Uterus (tissue), 4 donors: ENCODE results near the gene CCDC106. TPM values are rescaled to one million over a fixed set of nuclear protein-coding genes. Genes with fewer than 3 reads are reported as not detected.

Experiments
- DNase-seq, 2 donors: peaks; one replicate each; pipeline ENCODE4 v3.0.0-alpha.2; 2019 to 2020
- H3K27ac ChIP-seq, 2 donors: fragments of 200-600 bp; sonication (generic); 1 replicate in 1 of 2; 2 replicates in 1 of 2; pipeline ENCODE4 v1.5.1; 2016 to 2018
- H3K27me3 ChIP-seq, 2 donors: fragments of 200-600 bp; sonication (generic); one replicate each; pipeline ENCODE4 v1.5.1; 2018 to 2019; ENCODE audit warnings: control low read depth in 1 of 2
- H3K36me3 ChIP-seq, 2 donors: fragments of 200-600 bp; sonication (generic); one replicate each; pipeline ENCODE4 v1.5.1; 2019; ENCODE audit warnings: control low read depth in 1 of 2
- H3K4me1 ChIP-seq, 2 donors: fragments of 200-600 bp; sonication (generic); one replicate each; pipeline ENCODE4 v1.5.1; 2018 to 2019; ENCODE audit warnings: control low read depth in 1 of 2
- H3K4me3 ChIP-seq, 2 donors: fragments of 200-600 bp; sonication (generic); 1 replicate in 1 of 2; 2 replicates in 1 of 2; pipeline ENCODE4 v1.5.1; 2018 to 2019; ENCODE audit warnings: mild to moderate bottlenecking in 1 of 2
- H3K9me3 ChIP-seq, 2 donors: fragments of 200-600 bp; sonication (generic); one replicate each; pipeline ENCODE4 v1.5.1; 2019; ENCODE audit warnings: control low read depth in 1 of 2
- POLR2A ChIP-seq, 2 donors: fragments of 450-650 bp; IDR thresholded peaks; one replicate each; pipeline ENCODE4 v1.6.1; 2016; ENCODE audit warnings: antibody characterized with exemption in 2 of 2, mild to moderate bottlenecking in 1 of 2, moderate library complexity in 1 of 2
- intact Hi-C: fragments of 100-400 bp; cut with DNase I; formaldehyde crosslinking; loops from one replicate; pipeline ENCODE4 v1.15.1; 2023; ENCODE audit warnings: low total_unique reads
- total RNA-seq, 4 donors: library from RNA; depleted of rRNA in 3 of 4; stranded (reverse); fragments of >200 nt in 3 of 4; gene quantifications; one replicate each; pipeline versions ENCODE4 v1.1.0 to v1.2.4, GENCODE V29; 2014 to 2023
- TF ChIP-seq, protein P1 (sequence below), 4 experiments: fragments of 200-600 bp in 2 of 4; fragments of 450-650 bp in 2 of 4; sonication (generic) in 2 of 4; IDR thresholded peaks; one replicate each; pipeline ENCODE4 v1.5.1; 2016 to 2019; ENCODE audit warnings: antibody characterized with exemption in 4 of 4, mild to moderate bottlenecking in 2 of 4, moderate library complexity in 1 of 4
- donor health status: DM: yes; HTN: yes; CAD: no.

Gene CCDC106
- total RNA-seq, 4 donors from 2014 or later: 2.9 to 25.0 (median 6.7) TPM

DNA sequence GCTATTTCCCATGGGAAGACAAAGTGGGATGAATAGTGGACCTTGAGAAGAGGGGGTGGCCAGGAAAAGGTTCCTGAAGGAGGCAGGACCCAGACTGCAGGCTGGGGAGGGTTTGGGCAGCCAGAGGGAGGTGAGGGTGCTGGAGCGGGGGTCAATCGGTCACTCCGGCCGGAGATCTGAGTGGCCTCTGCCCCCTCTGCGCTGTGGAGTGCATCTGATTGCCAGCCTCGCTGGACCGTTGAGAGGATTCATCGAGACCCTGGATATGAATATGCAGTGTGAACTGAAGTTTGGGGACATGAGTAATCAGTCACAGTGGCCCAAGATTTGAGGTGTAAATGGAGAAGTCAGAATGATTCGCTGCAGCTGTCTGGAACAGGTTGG lies 12.7 kb upstream of the CCDC106 start:
- intact Hi-C loops: no loop called here
- no peaks in the 10 kb centered on the region for H3K27me3 ChIP-seq
- no peak for DNase-seq
- H3K4me1 ChIP-seq: peaks cover 0 to 27% of the 10 kb centered on the region in 2 donors
- no peaks in the 10 kb centered on the region for H3K36me3 ChIP-seq
- peak overlapping the region; percentile 88 to 91 for H3K4me3 ChIP-seq
- peak overlapping the region; percentile 88 to 98 for H3K27ac ChIP-seq
- no peaks in the 10 kb centered on the region for H3K9me3 ChIP-seq
- no peak for TF ChIP-seq POLR2A (IDR thresholded peaks at IDR 0.05)
- TF ChIP-seq, protein P1, sequence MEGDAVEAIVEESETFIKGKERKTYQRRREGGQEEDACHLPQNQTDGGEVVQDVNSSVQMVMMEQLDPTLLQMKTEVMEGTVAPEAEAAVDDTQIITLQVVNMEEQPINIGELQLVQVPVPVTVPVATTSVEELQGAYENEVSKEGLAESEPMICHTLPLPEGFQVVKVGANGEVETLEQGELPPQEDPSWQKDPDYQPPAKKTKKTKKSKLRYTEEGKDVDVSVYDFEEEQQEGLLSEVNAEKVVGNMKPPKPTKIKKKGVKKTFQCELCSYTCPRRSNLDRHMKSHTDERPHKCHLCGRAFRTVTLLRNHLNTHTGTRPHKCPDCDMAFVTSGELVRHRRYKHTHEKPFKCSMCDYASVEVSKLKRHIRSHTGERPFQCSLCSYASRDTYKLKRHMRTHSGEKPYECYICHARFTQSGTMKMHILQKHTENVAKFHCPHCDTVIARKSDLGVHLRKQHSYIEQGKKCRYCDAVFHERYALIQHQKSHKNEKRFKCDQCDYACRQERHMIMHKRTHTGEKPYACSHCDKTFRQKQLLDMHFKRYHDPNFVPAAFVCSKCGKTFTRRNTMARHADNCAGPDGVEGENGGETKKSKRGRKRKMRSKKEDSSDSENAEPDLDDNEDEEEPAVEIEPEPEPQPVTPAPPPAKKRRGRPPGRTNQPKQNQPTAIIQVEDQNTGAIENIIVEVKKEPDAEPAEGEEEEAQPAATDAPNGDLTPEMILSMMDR (IDR thresholded peaks at IDR 0.05): no peak

DNA sequence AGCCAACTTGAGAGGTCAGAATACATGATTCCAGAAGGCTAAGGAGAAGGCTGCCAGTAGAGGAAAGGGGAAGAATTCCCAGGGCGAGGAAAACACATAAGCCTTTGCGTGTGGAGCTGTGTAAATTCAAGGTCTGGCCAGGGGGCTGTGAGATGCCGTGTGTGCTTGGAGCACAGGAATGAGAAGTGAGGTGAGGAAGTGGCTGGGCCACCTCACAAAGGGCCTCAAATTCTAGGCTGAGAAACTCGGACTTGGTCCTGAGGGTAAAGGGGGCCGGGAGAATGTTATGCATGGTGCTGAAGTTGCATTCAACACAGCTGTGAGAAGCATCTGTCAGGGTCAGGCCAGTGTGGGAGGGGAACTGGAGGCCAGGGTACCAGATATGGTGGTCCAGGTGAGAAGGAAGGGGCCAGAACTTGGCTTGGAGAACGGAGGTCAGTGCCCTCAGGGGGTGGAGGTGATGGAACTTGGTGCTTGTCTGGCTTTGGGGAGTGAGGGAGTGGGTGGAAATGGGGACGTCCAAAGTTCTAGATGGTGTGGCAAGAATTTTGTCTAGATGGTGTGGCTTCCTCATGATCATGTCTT lies 12.1 kb upstream of the CCDC106 start:
- TF ChIP-seq, protein P1 (IDR thresholded peaks at IDR 0.05): no peak
- TF ChIP-seq POLR2A (IDR thresholded peaks at IDR 0.05): no peak
- DNase-seq: no peak
- Histone ChIP-seq H3K4me3 (peak overlapping the region; percentile 88 to 91), H3K36me3 (no peaks in the 10 kb centered on the region), H3K27me3 (no peaks in the 10 kb centered on the region), H3K4me1 (peaks cover 0 to 30% of the 10 kb centered on the region in 2 donors), H3K27ac (peak overlapping the region; percentile 88 to 98), H3K9me3 (no peaks in the 10 kb centered on the region)
- intact Hi-C loops: no loop called here

DNA sequence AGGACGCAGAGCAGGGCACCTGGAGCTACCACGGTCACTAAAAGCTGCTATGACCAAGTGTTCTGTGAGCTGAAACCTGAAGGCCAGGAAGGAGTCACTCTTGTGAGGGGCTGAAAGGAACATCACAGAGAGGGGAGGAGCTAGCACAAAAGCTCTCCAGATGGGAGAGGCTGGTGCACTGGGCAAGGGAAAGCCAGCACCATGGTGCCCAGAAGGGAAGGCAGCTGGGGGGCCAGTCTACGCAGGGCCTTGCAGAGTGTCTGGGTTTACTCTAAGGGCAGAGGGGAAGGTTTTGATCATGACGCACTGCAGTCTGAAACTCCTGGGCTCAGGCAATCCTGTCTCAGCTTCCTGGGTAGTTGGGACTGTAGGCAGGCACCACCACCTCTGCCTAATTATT lies 11.3 kb upstream of the CCDC106 start:
- no peaks in the 10 kb centered on the region for H3K27me3 ChIP-seq
- H3K27ac ChIP-seq: no peak overlapping the region
- no peak for DNase-seq
- intact Hi-C loops: no loop called here
- H3K36me3 ChIP-seq: no peaks in the 10 kb centered on the region
- no peaks in the 10 kb centered on the region for H3K9me3 ChIP-seq
- no peak overlapping the region for H3K4me3 ChIP-seq
- peaks cover 0 to 30% of the 10 kb centered on the region in 2 donors for H3K4me1 ChIP-seq
- TF ChIP-seq POLR2A (IDR thresholded peaks at IDR 0.05): no peak
- TF ChIP-seq, protein P1 (IDR thresholded peaks at IDR 0.05): no peak

DNA sequence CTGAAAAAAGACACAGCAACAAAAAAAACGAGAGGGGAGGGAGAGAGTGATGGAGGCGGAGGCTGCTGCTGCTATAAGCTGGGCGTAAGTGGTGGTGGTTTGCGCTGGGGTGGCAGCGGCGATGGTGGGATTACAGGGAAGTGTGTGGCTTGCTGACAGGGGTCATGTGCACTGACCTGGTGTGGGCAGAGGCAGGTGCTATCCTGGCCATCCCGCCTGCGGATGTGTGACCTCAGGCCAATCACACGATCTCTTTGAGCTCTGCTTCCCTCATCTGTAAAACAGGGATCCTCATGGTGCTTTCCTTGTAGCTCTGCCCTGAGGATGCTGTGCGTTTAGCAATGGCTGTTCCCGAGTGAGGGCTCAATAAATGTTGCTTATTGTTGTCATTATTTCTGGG lies 10.5 kb upstream of the CCDC106 start:
- DNase-seq: no peak
- TF ChIP-seq, protein P1 (IDR thresholded peaks at IDR 0.05): no peak
- TF ChIP-seq POLR2A (IDR thresholded peaks at IDR 0.05): no peak
- Histone ChIP-seq H3K4me1 (peaks cover 0 to 30% of the 10 kb centered on the region in 2 donors), H3K9me3 (no peaks in the 10 kb centered on the region), H3K27ac (no peak overlapping the region), H3K4me3 (no peak overlapping the region), H3K27me3 (no peaks in the 10 kb centered on the region), H3K36me3 (no peaks in the 10 kb centered on the region)
- intact Hi-C loops: no loop called here

DNA sequence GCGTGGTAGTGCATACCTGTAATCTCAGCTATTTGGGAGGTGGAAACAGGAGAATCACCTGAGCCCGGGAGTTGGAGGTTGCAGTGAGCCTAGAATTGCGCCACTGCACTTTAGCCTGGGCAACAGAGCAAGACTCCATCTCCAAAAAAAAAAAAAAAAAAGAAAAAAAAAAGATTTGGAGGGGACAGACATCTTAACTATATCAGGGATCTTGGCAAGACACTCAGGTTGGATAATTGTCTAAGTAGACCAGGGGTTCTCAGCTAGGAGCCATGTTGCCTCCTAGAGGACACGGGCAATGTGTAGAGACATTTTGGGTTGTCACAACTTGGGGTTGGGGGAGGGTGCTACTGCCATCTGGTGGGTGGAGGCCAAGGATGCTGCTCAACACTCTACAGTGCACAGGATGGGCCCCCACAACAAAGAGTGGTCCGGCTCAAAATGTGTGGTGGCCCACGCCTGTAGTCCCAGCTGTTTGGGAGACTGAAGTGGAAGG lies 9.1 kb upstream of the CCDC106 start:
- Histone ChIP-seq H3K9me3 (no peaks in the 10 kb centered on the region), H3K4me1 (peaks cover 0 to 34% of the 10 kb centered on the region in 2 donors), H3K27me3 (no peaks in the 10 kb centered on the region), H3K4me3 (no peak overlapping the region), H3K36me3 (no peaks in the 10 kb centered on the region), H3K27ac (no peak overlapping the region)
- intact Hi-C loops: no loop called here
- TF ChIP-seq, protein P1 (IDR thresholded peaks at IDR 0.05): peak in 3 of 4 experiments; percentile 15 to 36 (median 33)
- TF ChIP-seq POLR2A (IDR thresholded peaks at IDR 0.05): no peak
- DNase-seq: no peak
